HEK293 (cell line): Measurements from ENCODE around the gene NUP88.

Source experiments
- BCL11A ChIP-seq: fragments of 450-650 bp; formaldehyde crosslinking; IDR thresholded peaks from 2 replicates; pipeline ENCODE4 v1.5.1; 2016; ENCODE audit warnings: low read depth, missing biosample characterization, missing genetic modification characterization
- CTCF ChIP-seq: fragments of 450-650 bp; formaldehyde crosslinking; IDR thresholded peaks from 2 replicates; pipeline ENCODE4 v1.5.1; 2016; ENCODE audit warnings: missing biosample characterization, missing genetic modification characterization
- SP2 ChIP-seq: fragments of 450-650 bp; formaldehyde crosslinking; IDR thresholded peaks from 2 replicates; pipeline ENCODE4 v1.5.1; 2016; ENCODE audit warnings: missing biosample characterization, missing genetic modification characterization
- YY1 ChIP-seq: fragments of 450-650 bp; formaldehyde crosslinking; IDR thresholded peaks from 2 replicates; pipeline ENCODE4 v1.5.1; 2018; ENCODE audit warnings: missing biosample characterization, missing genetic modification characterization
- ZNF132 ChIP-seq: fragments of 450-650 bp; formaldehyde crosslinking; IDR thresholded peaks from 2 replicates; pipeline ENCODE4 v1.5.1; 2017; ENCODE audit warnings: missing biosample characterization, missing genetic modification characterization, borderline replicate concordance
- ZNF280C ChIP-seq: fragments of 450-650 bp; formaldehyde crosslinking; IDR thresholded peaks from 2 replicates; pipeline ENCODE4 v1.5.1; 2016; ENCODE audit warnings: missing biosample characterization, missing genetic modification characterization
- TF ChIP-seq, protein P1 (sequence below): fragments of 450-650 bp; IDR thresholded peaks from 2 replicates; pipeline ENCODE4 v1.5.1; 2018; ENCODE audit warnings: missing biosample characterization, missing genetic modification characterization
- TF ChIP-seq, protein P2 (sequence below): fragments of 450-650 bp; formaldehyde crosslinking; IDR thresholded peaks from 2 replicates; pipeline ENCODE4 v1.5.1; 2017; ENCODE audit warnings: missing biosample characterization, missing genetic modification characterization

- TF ChIP-seq CTCF, result no peak
- TF ChIP-seq, protein P1, sequence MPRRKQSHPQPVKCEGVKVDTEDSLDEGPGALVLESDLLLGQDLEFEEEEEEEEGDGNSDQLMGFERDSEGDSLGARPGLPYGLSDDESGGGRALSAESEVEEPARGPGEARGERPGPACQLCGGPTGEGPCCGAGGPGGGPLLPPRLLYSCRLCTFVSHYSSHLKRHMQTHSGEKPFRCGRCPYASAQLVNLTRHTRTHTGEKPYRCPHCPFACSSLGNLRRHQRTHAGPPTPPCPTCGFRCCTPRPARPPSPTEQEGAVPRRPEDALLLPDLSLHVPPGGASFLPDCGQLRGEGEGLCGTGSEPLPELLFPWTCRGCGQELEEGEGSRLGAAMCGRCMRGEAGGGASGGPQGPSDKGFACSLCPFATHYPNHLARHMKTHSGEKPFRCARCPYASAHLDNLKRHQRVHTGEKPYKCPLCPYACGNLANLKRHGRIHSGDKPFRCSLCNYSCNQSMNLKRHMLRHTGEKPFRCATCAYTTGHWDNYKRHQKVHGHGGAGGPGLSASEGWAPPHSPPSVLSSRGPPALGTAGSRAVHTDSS (tag by site-specific recombination), result no peak
- no peak for TF ChIP-seq SP2
- no peak for TF ChIP-seq ZNF132 (tag by site-specific recombination)
- TF ChIP-seq YY1 (tag by site-specific recombination), result no peak
- TF ChIP-seq, protein P2, sequence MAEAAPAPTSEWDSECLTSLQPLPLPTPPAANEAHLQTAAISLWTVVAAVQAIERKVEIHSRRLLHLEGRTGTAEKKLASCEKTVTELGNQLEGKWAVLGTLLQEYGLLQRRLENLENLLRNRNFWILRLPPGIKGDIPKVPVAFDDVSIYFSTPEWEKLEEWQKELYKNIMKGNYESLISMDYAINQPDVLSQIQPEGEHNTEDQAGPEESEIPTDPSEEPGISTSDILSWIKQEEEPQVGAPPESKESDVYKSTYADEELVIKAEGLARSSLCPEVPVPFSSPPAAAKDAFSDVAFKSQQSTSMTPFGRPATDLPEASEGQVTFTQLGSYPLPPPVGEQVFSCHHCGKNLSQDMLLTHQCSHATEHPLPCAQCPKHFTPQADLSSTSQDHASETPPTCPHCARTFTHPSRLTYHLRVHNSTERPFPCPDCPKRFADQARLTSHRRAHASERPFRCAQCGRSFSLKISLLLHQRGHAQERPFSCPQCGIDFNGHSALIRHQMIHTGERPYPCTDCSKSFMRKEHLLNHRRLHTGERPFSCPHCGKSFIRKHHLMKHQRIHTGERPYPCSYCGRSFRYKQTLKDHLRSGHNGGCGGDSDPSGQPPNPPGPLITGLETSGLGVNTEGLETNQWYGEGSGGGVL (tag by site-specific recombination), result no peak
- TF ChIP-seq ZNF280C (tag by site-specific recombination), result no peak
- TF ChIP-seq BCL11A, result no peak
Observed at GRCh38 chr17:5431949-5432556, 12.6 kb upstream of the NUP88 start.
